H1 (cell line): ENCODE measurements around the gene ASPG. TPM values are rescaled to one million over a fixed set of nuclear protein-coding genes. Genes with fewer than 3 reads are reported as not detected.

Experiments
- RBBP5 ChIP-seq: IDR thresholded peaks from 2 replicates; pipeline ENCODE4 v1.7.1; 2012; ENCODE audit warnings: low read depth, mild to moderate bottlenecking, inconsistent platforms, low read length, moderate library complexity, borderline replicate concordance
- polyA plus RNA-seq, 7 experiments: library from polyadenylated mRNA; depleted of rRNA in 3 of 7; stranded (reverse) in 5 of 7; unstranded in 2 of 7; fragments of >200 nt in 5 of 7; fragments of 200-250 nt in 2 of 7; gene quantifications; 1 replicate in 5 of 7; 2 replicates in 1 of 7; 4 replicates in 1 of 7; pipeline versions ENCODE4 v1.2.1 to v1.2.3, GENCODE V29; 2011 to 2013; ENCODE audit warnings: missing spikeins in 2 of 7, mixed read lengths in 2 of 7
- total RNA-seq: library from RNA; stranded (reverse); fragmentation: NEBNext Ultra II Directional; extraction: Animal tissue kit (Norgen Biotek cat#: 25700); gene quantifications from 2 replicates; pipeline ENCODE4 v1.2.1, GENCODE V29; 2021

The ASPG gene
- total and polyA plus RNA-seq, 2 of the 8 experiments (the other 6 are each of a cell fraction or from before 2014, with no cell fraction given): 0.34 to 0.59 TPM

GRCh38 chr14:104135904-104136471 lies 50.5 kb downstream of the ASPG start (continued):
- TF ChIP-seq RBBP5: 0 out of 2 replicates have a peak, but pooled peaks have one; percentile 23
